ENCODE data around the gene RS1. TPM values are rescaled to one million over a fixed set of nuclear protein-coding genes. Genes with fewer than 3 reads are reported as not detected.

RS1 gene
- total RNA-seq, 1 donor from 2014 or later: not detected

DNA sequence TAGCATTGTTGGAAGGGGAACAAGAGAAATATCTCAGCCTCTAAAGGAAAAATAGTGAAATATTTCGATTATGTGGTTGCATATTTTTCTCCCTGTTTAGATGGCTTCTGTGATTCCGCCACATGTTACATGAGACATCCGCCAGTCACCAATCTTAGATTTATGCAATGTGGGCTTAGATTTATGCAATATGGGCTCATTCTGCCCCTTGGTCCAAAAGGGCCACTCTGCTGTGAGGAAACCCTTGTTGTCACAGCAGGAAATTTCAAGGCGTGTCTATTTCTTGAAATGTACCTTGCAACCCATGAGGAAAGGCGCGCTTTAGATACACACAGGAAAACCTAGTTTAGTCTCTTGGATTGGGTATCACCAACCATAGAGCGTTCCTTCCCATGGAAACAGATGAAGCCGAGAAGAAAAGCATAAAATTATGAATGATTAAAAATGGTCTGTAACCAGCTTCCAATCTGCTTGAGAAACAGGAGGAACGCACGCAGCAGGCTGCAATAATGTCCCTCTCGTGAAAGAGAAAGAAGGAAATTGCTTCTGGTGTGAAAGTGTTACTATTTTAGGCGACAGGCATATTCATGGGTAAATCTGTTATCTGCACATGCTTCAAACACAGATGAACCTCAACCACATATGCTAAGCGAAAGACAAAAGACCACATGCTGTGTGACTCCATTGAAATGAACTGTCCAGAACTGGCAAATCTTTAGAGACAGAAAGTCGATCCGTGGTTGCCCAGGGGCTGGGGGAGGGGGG, 3.7 kb downstream of the RS1 start:
- DNase-seq (ENCODE audit: low read depth in 2 of 2): no peak

DNA sequence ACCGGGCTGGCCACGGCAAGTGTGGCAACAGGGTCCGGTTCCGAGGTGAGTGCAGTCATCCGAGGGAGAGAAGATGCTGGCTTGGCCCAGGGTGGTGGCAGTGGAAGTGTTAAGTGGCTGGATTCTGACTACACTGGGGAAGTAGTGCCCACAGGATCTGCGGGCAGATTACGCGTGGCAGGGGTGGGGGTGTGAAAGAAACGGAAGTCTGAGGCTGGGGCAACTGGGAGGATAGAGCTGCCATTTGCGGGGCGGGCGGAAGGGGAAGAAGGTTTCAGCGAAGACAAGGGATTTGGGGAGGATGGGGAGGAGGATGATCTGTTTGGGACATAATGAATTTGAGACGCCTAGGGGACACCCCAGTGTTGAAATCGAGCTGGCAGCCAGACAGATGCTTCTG, 5.3 kb downstream of the RS1 start:
- no peak for DNase-seq (ENCODE audit: low read depth in 2 of 2)

DNA sequence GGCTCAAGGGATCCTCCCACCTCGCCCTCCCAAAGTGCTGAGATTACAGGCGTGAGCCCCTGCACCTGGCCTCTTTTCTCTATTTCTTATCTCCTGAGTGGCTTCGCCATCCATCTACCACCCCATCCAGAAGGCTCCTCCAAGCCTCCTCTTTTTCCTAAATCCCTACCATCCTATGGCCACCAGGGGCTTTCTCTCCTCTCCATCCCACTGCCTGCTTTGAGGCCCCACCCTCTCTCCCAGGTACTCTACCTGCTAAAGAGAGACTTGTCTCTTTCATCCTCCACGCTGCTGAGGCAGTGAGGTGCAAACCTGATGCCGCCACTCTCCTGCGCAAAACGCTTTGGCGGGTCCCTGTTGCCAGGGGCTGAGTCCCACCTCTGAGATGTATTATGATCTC, 7.0 kb downstream of the RS1 start:
- no peak for DNase-seq (ENCODE audit: low read depth in 2 of 2)

GRCh38 chrX:18661273-18661672, 10.6 kb downstream of the RS1 start:
- DNase-seq (ENCODE audit: low read depth in 2 of 2): no peak

DNA sequence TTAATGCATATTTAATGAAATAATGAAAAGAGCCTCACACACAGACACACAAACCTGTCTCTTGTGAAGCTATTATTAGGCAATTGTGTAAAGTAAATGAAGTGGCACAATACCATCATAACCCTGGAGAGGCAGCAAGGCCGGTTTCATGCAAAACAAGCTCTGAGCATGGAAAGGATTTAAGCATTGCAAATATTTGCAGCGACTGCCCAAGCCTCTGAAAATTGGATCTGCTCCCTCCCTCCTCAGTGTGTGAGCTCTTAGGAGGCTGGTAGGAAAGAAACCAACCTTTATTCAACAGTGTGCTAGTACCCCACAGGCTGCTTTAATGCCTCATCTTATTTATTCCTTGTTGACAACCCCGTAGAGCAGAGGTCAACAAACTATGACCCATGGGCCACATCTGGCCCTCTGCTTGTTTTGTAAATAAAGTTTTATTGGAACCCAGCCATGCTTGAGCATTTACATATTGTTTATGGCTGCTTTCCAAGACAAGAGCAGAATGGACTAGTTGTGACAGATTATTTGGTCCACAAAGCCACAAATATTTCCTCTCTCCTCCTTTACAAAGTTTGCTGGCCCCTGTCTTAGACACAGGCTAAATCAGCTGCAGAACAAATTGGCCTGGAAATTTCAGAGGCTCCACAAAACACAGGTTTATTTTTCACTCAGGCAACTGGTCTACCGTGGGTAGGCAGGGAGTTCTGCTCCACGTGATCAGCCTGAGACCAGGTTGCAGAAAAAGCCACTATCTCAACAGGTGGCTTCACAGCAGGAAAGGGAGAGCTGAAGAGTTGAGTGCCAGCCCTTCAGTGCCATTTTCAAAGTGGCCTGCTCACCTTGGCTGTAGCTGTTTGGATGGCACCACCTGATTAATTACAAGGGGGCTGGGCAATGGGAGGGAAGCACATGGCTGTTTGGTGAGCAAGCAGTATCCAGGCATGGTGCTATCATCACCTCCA, 16.8 kb downstream of the RS1 start:
- DNase-seq (ENCODE audit: low read depth in 2 of 2): no peak

DNA sequence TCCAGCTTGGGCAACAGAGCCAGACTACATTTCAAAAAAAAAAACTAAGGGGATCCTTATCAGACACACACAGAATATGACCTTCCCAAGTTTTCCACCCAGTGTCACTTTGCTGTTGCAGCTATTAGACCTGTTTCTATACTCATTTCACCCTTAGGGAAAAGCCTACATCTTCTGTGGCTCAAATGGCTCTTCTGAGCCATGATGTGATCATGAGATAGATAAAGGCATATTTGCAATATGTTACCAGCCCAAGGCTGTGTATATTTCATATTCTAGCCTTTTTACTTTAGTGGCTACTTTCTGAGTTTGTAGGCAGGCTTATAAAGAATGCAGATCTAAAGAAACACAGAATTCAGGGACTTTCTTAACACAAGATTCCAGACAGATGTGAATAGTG, 19.3 kb downstream of the RS1 start:
- no peak for DNase-seq (ENCODE audit: low read depth in 2 of 2)

- no peak for DNase-seq (ENCODE audit: low read depth in 2 of 2)
Observed at GRCh38 chrX:18650662-18651061, 21.2 kb downstream of the RS1 start.

DNA sequence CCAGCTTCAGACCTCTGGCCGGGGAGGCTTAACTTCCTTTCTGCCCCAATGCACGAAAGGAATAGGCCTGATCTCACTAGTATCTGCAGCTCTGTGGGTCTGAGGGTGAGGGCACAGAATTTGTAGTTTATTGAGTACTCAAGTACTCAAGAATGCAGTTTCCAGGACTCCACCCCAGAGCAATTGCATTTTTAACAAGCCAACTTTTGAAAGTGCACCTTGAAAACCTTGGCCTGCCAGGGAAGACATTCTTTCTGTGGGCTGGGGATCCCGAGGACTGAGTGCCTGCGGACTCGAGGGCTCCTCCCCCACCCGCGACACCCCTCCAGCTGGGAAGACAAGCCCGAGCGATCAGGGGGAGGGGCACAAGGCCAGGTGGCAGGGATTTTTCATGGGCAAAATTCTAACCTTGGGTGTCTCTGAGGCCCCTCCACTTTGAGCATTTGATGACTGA, 22.4 kb downstream of the RS1 start:
- DNase-seq (ENCODE audit: low read depth in 2 of 2): no peak

- no peak for DNase-seq (ENCODE audit: low read depth in 2 of 2)
Observed at GRCh38 chrX:18647621-18648020, 24.3 kb downstream of the RS1 start.

DNA sequence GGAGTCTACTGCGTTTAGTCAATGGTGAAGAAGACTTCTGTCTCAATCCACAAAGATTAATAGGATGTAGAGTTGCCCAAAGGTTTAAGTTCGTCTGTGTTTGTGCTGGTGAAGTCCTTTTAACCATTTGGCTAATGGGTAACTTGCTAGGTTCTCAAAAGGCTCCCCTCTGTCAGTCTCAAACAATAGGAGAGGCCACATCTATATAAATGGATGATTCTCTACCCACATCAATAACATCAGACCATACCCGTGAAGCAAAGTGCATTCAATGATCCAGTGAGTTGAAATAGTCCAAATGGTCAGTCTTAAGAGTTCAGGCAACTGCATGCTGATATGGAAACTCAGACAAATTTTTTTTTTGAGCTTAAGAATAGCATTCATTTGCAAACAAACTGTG, 28.1 kb downstream of the RS1 start:
- DNase-seq (ENCODE audit: low read depth in 2 of 2): no peak

GRCh38 chrX:18643243-18643642, 28.7 kb downstream of the RS1 start:
- no peak for DNase-seq (ENCODE audit: low read depth in 2 of 2)

GRCh38 chrX:18640686-18641085, 31.2 kb downstream of the RS1 start:
- DNase-seq (ENCODE audit: low read depth in 2 of 2): no peak

DNA sequence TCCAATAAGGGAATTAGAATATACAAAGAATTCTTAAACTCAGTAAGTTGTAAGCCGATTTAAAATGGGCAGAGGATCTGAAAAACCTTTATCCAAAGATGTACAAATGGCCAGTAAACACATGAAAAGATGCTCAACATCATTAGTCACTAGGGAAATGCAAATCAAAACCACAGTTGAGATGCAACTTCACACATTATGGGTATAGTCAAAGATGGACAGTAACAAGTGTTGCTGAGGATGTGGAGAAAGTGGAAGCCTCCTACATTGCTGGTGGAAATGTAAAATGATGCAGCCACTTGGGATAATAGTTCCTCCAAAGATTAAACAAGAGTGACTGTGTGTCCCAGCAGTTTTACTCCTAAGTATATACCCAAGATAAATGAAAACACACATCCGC, 32.6 kb downstream of the RS1 start:
- no peak for DNase-seq (ENCODE audit: low read depth in 2 of 2)

- no peak for DNase-seq (ENCODE audit: low read depth in 2 of 2)
Observed at GRCh38 chrX:18638398-18638797, 33.5 kb downstream of the RS1 start.

GRCh38 chrX:18630934-18631333, 41.0 kb downstream of the RS1 start:
- DNase-seq (ENCODE audit: low read depth in 2 of 2): no peak

- no peak for DNase-seq (ENCODE audit: low read depth in 2 of 2)
Observed at GRCh38 chrX:18624599-18624998, 47.3 kb downstream of the RS1 start.

- DNase-seq (ENCODE audit: low read depth in 2 of 2): no peak
Observed at GRCh38 chrX:18620349-18620748, 51.6 kb downstream of the RS1 start.

DNA sequence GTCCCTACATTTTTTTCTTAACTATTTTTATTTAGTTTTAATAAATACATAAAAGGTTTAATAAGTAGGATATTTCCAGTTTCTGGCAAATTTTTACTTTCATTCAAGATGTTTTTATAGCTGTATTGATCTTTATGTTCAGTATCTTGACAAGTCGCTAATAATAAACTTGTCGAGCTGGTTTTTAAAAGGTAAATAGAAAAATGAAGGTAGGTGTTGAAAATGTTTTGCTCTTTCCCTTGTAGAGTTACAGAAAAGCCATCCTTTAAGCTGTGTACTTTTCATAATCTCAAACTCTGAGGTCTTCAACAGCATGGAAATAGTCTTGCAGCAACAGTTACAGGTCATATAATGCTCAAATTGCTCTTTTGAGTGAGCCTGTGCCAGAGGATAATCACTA, 52.6 kb downstream of the RS1 start:
- DNase-seq (ENCODE audit: low read depth in 2 of 2): no peak

GRCh38 chrX:18617407-18617750, 54.5 kb downstream of the RS1 start:
- DNase-seq (ENCODE audit: low read depth in 2 of 2): peak; percentile 41 to 61

GRCh38 chrX:18616688-18617406, 55.1 kb downstream of the RS1 start:
- DNase-seq (ENCODE audit: low read depth in 2 of 2): no peak

- DNase-seq (ENCODE audit: low read depth in 2 of 2): no peak
Observed at GRCh38 chrX:18613930-18614639, 57.8 kb downstream of the RS1 start.
